Measurements from ENCODE around the gene GXYLT2. TPM values are rescaled to one million over a fixed set of nuclear protein-coding genes. Genes with fewer than 3 reads are reported as not detected.

The GXYLT2 gene, protein sequence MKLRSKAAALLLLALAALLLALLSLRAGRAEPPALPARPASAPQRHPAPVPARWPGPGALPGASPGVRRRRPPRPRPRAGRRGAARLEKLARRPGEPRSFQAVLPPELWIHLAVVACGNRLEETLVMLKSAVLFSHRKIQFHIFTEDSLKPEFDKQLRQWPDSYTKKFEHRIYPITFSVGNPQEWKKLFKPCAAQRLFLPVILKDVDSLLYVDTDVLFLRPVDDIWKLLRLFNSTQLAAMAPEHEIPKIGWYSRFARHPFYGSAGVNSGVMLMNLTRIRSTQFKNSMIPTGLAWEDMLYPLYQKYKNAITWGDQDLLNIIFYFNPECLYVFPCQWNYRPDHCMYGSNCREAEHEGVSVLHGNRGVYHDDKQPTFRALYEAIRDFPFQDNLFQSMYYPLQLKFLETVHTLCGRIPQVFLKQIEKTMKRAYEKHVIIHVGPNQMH
- total RNA-seq (6.6 TPM), polyA plus RNA-seq (2.9 TPM)
- long read RNA-seq, donor 1, result 0 reads
- long read RNA-seq, donor 2, partial matches to known transcripts, result 0 of 2 reads
- long read RNA-seq, donor 2, other reads (novel, unspliced or antisense), result 0 of 2 reads
- long read RNA-seq, donor 3, result 0 reads
- long read RNA-seq, donor 4, partial matches to known transcripts, result 0 of 1 reads
- long read RNA-seq, donor 4, other reads (novel, unspliced or antisense), result 0 of 1 reads
- long read RNA-seq, donor 5, partial matches to known transcripts, result 0 of 2 reads
- long read RNA-seq, donor 5, other reads (novel, unspliced or antisense), result 0 of 2 reads
- long read RNA-seq, donor 6, partial matches to known transcripts, result 0 of 2 reads
- long read RNA-seq, donor 6, other reads (novel, unspliced or antisense), result 0 of 2 reads
- long read RNA-seq, donor 7, partial matches to known transcripts, result 0 of 1 reads
- long read RNA-seq, donor 7, other reads (novel, unspliced or antisense), result 0 of 1 reads
- long read RNA-seq, donor 8, result 0 reads
- long read RNA-seq, donor 9, partial matches to known transcripts, result 0 of 1 reads
- long read RNA-seq, donor 9, other reads (novel, unspliced or antisense), result 0 of 1 reads
- long read RNA-seq, donor 10, result 0 reads

DNA sequence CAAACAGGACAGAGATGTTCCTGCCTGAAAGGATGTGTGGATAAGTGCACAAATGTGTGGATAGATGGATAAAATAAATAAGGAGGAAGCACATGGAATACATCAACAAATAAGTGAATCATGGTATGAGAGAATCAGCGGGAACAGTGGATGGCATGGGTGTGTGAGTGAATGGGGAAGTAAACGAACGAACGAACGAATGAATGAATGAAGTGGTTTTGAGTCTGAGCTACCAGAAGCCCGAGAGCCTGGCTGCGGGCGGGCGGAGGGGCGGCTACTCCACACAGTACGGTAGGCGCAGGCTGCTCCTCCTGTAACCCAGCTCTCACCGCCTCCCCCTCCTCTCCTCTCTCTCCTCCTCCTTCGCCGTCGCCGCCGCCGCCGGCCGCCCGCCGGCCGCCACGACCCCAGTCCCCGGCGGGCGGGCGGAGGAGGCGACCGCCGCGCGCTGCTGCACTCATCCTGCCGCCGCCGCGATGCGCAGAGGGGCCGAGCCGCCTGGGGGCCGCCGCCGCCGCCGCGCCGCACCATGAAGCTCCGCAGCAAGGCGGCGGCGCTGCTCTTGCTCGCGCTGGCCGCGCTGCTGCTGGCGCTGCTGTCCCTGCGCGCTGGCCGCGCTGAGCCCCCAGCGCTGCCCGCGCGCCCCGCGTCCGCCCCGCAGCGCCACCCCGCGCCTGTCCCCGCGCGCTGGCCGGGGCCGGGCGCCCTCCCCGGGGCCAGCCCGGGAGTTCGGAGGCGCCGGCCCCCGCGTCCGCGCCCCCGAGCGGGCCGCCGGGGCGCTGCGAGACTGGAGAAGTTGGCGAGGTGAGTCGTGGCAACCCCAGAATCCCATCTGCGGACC is at the start of gene GXYLT2:
Gene GXYLT2 (plus strand): TSS at position 342 of the 841 bp plus-strand sequence. CDS start 188 bp downstream, at position 530.
- WGBS, result under 1% methylated on average over 96 of the region's 96 CpGs
- H3K36me3 ChIP-seq (ENCODE audit: control insufficient read depth in 2 of 2, insufficient read depth in 2 of 2, low read length in 1 of 2), result no peaks in the 10 kb centered on the region
- DNase-seq (ENCODE audit: low read depth in 6 of 9, low spot score in 9 of 9), result peak in 4 of 9 donors; percentile 29 to 71 (median 46)
- H3K9me3 ChIP-seq (ENCODE audit: control insufficient read depth in 2 of 2, insufficient read depth in 1 of 2, low read length in 1 of 2), result no peaks in the 10 kb centered on the region
- H3K27me3 ChIP-seq (ENCODE audit: control insufficient read depth in 2 of 2, insufficient read depth in 1 of 2, low read length in 1 of 2), result peaks cover 0 to 10% of the 10 kb centered on the region in 2 donors
- peak within 1 kb of the TSS; percentile 38 to 49 for H3K27ac ChIP-seq (ENCODE audit: low read depth in 1 of 2, low read length in 1 of 2)
- H3K4me3 ChIP-seq (ENCODE audit: low read length in 2 of 2), result peak within 1 kb of the TSS; percentile 53 to 86
- peaks cover 33 to 52% of the 10 kb centered on the region in 2 donors for H3K4me1 ChIP-seq (ENCODE audit: control insufficient read depth in 2 of 2, insufficient read depth in 2 of 2, low read length in 2 of 2)

DNA sequence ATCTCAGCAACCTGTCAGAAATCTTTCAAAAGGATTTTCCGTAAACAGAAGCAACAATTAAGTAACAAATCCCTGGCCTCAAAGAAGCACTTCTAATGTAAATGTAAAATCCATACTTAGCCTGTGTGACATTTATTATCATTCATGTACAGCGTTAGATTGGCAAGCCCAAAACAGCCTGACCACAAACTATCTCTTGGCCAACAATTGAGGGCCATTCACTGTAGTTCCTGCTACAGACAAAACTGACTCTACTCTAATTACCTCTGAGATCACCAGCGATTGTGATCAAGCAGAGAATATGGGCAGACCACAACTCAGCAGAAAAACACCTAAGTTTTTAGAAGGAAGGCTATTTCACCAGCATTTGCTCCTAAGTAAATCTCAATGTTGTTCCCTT is 48.8 kb upstream of the GXYLT2 start:
- Histone ChIP-seq H3K4me3 (ENCODE audit: low read length in 2 of 2) (no peak overlapping the region), H3K4me1 (ENCODE audit: control insufficient read depth in 2 of 2, insufficient read depth in 2 of 2, low read length in 2 of 2) (no peaks in the 10 kb centered on the region), H3K27ac (ENCODE audit: low read depth in 1 of 2, low read length in 1 of 2) (no peak overlapping the region), H3K9me3 (ENCODE audit: control insufficient read depth in 2 of 2, insufficient read depth in 1 of 2, low read length in 1 of 2) (no peaks in the 10 kb centered on the region), H3K27me3 (ENCODE audit: control insufficient read depth in 2 of 2, insufficient read depth in 1 of 2, low read length in 1 of 2) (no peaks in the 10 kb centered on the region), H3K36me3 (ENCODE audit: control insufficient read depth in 2 of 2, insufficient read depth in 2 of 2, low read length in 1 of 2) (peaks cover 9 to 53% of the 10 kb centered on the region in 2 donors)
- 95% methylated on average over 3 of the region's 3 CpGs for WGBS
- no peak for DNase-seq (ENCODE audit: low read depth in 6 of 9, low spot score in 9 of 9)

DNA sequence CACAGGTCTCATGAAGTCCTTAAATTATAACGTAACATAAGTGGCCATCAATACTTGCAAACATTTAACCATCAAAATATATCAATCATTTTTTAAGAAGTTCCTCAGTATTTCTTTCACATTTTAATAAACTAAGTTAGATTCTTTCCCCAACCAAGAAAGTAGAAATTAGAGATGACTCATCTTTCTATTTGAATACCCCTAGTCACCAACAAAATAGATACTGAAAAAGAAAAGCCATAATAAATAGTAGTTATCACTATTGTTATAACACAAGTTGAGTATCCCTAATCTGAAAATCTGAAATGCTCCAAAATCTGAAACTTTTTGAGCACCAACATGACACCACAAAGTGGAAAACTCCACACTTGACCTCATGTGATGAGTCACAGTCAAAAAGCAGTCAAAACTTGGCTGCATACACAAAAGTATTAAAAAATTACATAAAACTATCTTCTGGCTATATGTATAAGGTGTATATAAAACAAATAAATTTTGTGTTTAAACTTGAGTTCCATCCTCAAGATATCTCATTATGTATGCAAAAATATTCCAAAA is 43.3 kb upstream of the GXYLT2 start:
- H3K4me1 ChIP-seq (ENCODE audit: control insufficient read depth in 2 of 2, insufficient read depth in 2 of 2, low read length in 2 of 2), result peaks cover 18% of the 10 kb centered on the region in 2 donors

DNA sequence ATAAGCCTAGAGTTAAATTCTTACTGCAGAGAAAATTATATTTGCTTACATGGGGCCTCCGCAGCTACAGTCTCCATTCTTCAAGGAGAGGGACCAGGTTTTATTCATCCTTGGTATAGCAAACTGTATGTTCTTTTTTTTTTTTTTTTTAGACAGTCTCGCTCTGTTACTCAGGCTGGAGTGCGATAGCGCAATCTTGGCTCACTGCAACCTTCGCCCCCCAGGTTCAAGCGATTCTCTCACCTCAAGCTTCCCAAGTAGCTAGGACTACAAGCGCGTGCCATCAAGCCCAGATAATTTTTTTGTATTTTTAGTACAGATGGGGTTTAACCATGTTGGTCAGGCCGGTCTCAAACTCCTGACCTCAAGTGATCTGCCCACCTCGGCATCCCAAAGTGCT is 41.7 kb upstream of the GXYLT2 start:
- Histone ChIP-seq H3K27ac (ENCODE audit: low read depth in 1 of 2, low read length in 1 of 2) (no peak overlapping the region), H3K36me3 (ENCODE audit: control insufficient read depth in 2 of 2, insufficient read depth in 2 of 2, low read length in 1 of 2) (peaks cover 0 to 15% of the 10 kb centered on the region in 2 donors), H3K27me3 (ENCODE audit: control insufficient read depth in 2 of 2, insufficient read depth in 1 of 2, low read length in 1 of 2) (no peaks in the 10 kb centered on the region), H3K4me3 (ENCODE audit: low read length in 2 of 2) (no peak overlapping the region), H3K4me1 (ENCODE audit: control insufficient read depth in 2 of 2, insufficient read depth in 2 of 2, low read length in 2 of 2) (peaks cover 20 to 21% of the 10 kb centered on the region in 2 donors), H3K9me3 (ENCODE audit: control insufficient read depth in 2 of 2, insufficient read depth in 1 of 2, low read length in 1 of 2) (no peaks in the 10 kb centered on the region)
- 77% methylated on average over 10 of the region's 10 CpGs for WGBS
- DNase-seq (ENCODE audit: low read depth in 6 of 9, low spot score in 9 of 9), result no peak

More for the DNA sequence above, 43.3 kb upstream of the GXYLT2 start:
- H3K27me3 ChIP-seq (ENCODE audit: control insufficient read depth in 2 of 2, insufficient read depth in 1 of 2, low read length in 1 of 2), result no peaks in the 10 kb centered on the region
- no peak overlapping the region for H3K4me3 ChIP-seq (ENCODE audit: low read length in 2 of 2)
- H3K27ac ChIP-seq (ENCODE audit: low read depth in 1 of 2, low read length in 1 of 2), result no peak overlapping the region
- H3K36me3 ChIP-seq (ENCODE audit: control insufficient read depth in 2 of 2, insufficient read depth in 2 of 2, low read length in 1 of 2), result peaks cover 9 to 22% of the 10 kb centered on the region in 2 donors
- no peaks in the 10 kb centered on the region for H3K9me3 ChIP-seq (ENCODE audit: control insufficient read depth in 2 of 2, insufficient read depth in 1 of 2, low read length in 1 of 2)
- 94% methylated on average over 1 of the region's 1 CpG for WGBS
- DNase-seq (ENCODE audit: low read depth in 6 of 9, low spot score in 9 of 9), result no peak

DNA sequence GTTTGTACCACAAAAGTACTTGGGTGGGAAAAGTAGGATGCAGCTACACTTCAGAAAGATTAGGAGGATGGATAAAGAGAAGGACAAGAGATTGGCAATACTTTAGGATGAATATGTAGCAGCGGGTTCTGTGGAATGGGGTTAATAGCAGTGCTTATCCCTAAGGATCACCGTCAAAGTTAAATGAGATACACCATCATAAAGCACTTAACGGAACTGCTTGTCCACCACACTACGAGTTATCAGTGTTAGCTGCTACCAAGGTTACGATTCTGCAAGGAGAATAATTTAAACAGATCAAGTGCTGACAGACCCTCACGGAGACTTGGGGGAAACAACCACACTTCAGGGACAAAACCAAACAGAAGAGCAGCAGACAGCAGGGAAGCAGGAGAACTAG is 40.6 kb upstream of the GXYLT2 start:
- Histone ChIP-seq H3K9me3 (ENCODE audit: control insufficient read depth in 2 of 2, insufficient read depth in 1 of 2, low read length in 1 of 2) (no peaks in the 10 kb centered on the region), H3K4me1 (ENCODE audit: control insufficient read depth in 2 of 2, insufficient read depth in 2 of 2, low read length in 2 of 2) (peaks cover 20 to 21% of the 10 kb centered on the region in 2 donors), H3K27me3 (ENCODE audit: control insufficient read depth in 2 of 2, insufficient read depth in 1 of 2, low read length in 1 of 2) (no peaks in the 10 kb centered on the region), H3K36me3 (ENCODE audit: control insufficient read depth in 2 of 2, insufficient read depth in 2 of 2, low read length in 1 of 2) (peaks cover 0 to 4% of the 10 kb centered on the region in 2 donors), H3K27ac (ENCODE audit: low read depth in 1 of 2, low read length in 1 of 2) (no peak overlapping the region), H3K4me3 (ENCODE audit: low read length in 2 of 2) (peak overlapping the region; percentile 68 to 84)
- DNase-seq (ENCODE audit: low read depth in 6 of 9, low spot score in 9 of 9), result peak in 2 of 9 donors; percentile 4 to 16
- WGBS, result 8% methylated on average over 6 of the region's 6 CpGs

DNA sequence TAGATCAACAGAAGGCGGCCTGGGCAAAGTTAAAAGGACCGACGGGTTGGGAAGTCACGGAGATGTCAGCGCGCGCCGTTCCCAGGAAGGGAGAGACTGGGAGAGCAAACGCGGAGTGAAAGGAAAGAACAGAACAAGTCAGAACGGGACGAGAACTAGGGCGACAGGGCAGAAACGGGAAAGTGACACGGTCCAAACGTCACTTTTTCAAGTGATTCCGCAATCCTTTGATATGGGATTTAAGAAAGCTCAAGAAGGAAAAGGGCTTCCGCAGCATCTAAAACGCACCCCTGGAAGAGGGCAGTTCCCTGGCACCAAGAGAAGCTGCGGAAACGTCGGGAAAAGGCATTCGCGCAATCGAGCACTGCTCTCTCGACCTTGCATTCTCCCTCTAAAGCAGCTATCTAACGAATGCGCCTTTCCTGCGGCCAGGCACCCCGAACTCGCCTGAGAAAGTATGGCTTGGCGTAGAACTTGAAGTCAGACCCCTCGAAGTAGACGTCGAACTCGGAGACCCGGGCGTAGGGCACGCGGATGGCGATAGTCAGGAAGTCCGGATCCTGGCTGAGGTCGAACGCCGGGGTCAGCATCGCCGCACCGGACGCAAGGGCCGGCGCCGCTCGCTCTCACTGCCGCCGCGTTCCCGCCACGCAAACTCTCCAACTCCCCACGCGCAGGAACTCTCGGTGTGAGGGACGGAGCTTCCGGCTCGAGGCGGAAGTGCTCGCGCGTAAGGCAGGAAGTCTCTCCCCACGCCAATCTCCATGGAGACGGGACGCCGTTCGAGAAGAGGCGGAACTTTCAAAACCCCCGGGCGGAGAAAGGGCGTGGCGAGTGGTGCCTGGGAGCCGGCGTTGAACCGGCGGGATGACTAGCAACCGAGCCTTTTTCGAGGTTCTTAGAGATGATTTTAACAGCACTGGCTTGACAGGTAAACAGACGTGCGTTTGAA is 39.8 kb upstream of the GXYLT2 start, which contains the start of gene SHQ1:
Gene SHQ1 (minus strand): TSS at position 695 of the 952 bp plus-strand sequence. CDS start 105 bp downstream, at position 590.
- peak; percentile 88 to 98 (median 95) for DNase-seq (ENCODE audit: low read depth in 6 of 9, low spot score in 9 of 9)
- no peaks in the 10 kb centered on the region for H3K27me3 ChIP-seq (ENCODE audit: control insufficient read depth in 2 of 2, insufficient read depth in 1 of 2, low read length in 1 of 2)
- H3K36me3 ChIP-seq (ENCODE audit: control insufficient read depth in 2 of 2, insufficient read depth in 2 of 2, low read length in 1 of 2), result peaks cover 0 to 3% of the 10 kb centered on the region in 2 donors
- peak within 1 kb of the TSS; percentile 68 to 84 for H3K4me3 ChIP-seq (ENCODE audit: low read length in 2 of 2)
- peak within 1 kb of the TSS; percentile 70 to 71 for H3K27ac ChIP-seq (ENCODE audit: low read depth in 1 of 2, low read length in 1 of 2)
- H3K4me1 ChIP-seq (ENCODE audit: control insufficient read depth in 2 of 2, insufficient read depth in 2 of 2, low read length in 2 of 2), result peaks cover 20 to 21% of the 10 kb centered on the region in 2 donors
- H3K9me3 ChIP-seq (ENCODE audit: control insufficient read depth in 2 of 2, insufficient read depth in 1 of 2, low read length in 1 of 2), result no peaks in the 10 kb centered on the region
- WGBS, result under 1% methylated on average over 86 of the region's 86 CpGs

DNA sequence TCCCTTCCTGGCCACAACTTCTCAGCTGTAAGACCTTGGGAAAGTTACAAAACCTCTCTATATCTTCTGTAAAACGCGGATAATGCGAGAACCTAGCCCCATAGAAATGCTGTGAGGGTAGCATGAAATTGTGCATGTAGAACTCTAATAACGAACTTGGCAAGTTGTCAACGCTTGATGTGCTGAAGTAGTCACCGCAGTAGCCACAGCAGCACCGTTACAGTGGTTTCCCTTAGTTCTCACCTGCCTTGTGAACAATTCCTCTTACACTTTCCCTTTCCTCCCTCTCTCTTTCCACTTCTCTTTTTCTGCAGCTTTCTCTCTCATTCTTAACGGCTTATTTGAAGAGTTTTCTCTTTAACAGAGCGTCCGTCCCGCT is 39.2 kb upstream of the GXYLT2 start:
- DNase-seq (ENCODE audit: low read depth in 6 of 9, low spot score in 9 of 9), result peak in 4 of 9 donors; percentile 20 to 71 (median 41)
- Histone ChIP-seq H3K27me3 (ENCODE audit: control insufficient read depth in 2 of 2, insufficient read depth in 1 of 2, low read length in 1 of 2) (no peaks in the 10 kb centered on the region), H3K4me3 (ENCODE audit: low read length in 2 of 2) (peak overlapping the region; percentile 68 to 84), H3K4me1 (ENCODE audit: control insufficient read depth in 2 of 2, insufficient read depth in 2 of 2, low read length in 2 of 2) (peaks cover 20 to 21% of the 10 kb centered on the region in 2 donors), H3K9me3 (ENCODE audit: control insufficient read depth in 2 of 2, insufficient read depth in 1 of 2, low read length in 1 of 2) (no peaks in the 10 kb centered on the region), H3K36me3 (ENCODE audit: control insufficient read depth in 2 of 2, insufficient read depth in 2 of 2, low read length in 1 of 2) (peaks cover 0 to under 1% of the 10 kb centered on the region in 2 donors), H3K27ac (ENCODE audit: low read depth in 1 of 2, low read length in 1 of 2) (peak overlapping the region in 1 of 2 donors; percentile 71)
- under 1% methylated on average over 11 of the region's 11 CpGs for WGBS

Data from thymus (tissue), 14 donors.